Caco-2 (cell line): ENCODE data around the gene RRBP1. TPM values are rescaled to one million over a fixed set of nuclear protein-coding genes. Genes with fewer than 3 reads are reported as not detected.

Experiments used
- BruUV-seq: library from RNA; stranded (reverse); fragments of 400-500 nt; replicated peaks from 2 replicates; lab custom pipeline; 2021; lab: Mats Ljungman, UMichigan
- CTCF ChIA-PET: fragments of 300-600 bp; sonication (Branson Sonifier 250); formaldehyde crosslinking; loops from one replicate; lab custom pipeline; 2022; ENCODE audit warnings: antibody characterized with exemption; lab: Charles Lee
- POLR2A ChIA-PET: fragments of 300-600 bp; sonication (Branson Sonifier 250); formaldehyde crosslinking; loops from one replicate; lab custom pipeline; 2022; ENCODE audit warnings: antibody characterized with exemption; lab: Charles Lee
- DNase-seq, 2 experiments: peaks; one replicate each; pipeline versions ENCODE4 v3.0.0 to v3.0.0-alpha.2; 2020 to 2022
- H3K27me3 ChIP-seq: replicated peaks from 2 replicates; pipeline ENCODE4 v1.6.0; 2011; ENCODE audit warnings: low read length; ENCODE audit not compliant: control insufficient read depth, insufficient read depth
- H3K36me3 ChIP-seq: 2 replicates; pipeline ENCODE4 v1.5.1; 2011; ENCODE audit warnings: low read length; ENCODE audit not compliant: control insufficient read depth, insufficient read depth
- H3K4me1 ChIP-seq: fragments of 250-450 bp; sonication (Bioruptor Pico); 2 replicates; pipeline ENCODE4 v1.5.1; 2020; ENCODE audit warnings: mild to moderate bottlenecking
- H3K4me3 ChIP-seq: 2 replicates; pipeline ENCODE4 v1.5.1; 2011; ENCODE audit warnings: low read depth, mild to moderate bottlenecking, control low read depth, low read length
- H3K9me3 ChIP-seq: fragments of 250-450 bp; sonication (Bioruptor Pico); 2 replicates; pipeline ENCODE4 v1.5.1; 2020; ENCODE audit warnings: mild to moderate bottlenecking, moderate library complexity
- H3K27ac Mint-ChIP-seq: one replicate; pipeline ENCODE4 v1.8.0; 2022; ENCODE audit warnings: mixed read lengths; ENCODE audit not compliant: unreplicated experiment
- H3K27me3 Mint-ChIP-seq: one replicate; pipeline ENCODE4 v1.8.0; 2022; ENCODE audit warnings: mixed read lengths; ENCODE audit not compliant: insufficient read depth, unreplicated experiment
- H3K36me3 Mint-ChIP-seq: one replicate; pipeline ENCODE4 v1.8.0; 2022; ENCODE audit warnings: mild to moderate bottlenecking, mixed read lengths; ENCODE audit not compliant: insufficient read depth, unreplicated experiment
- H3K4me1 Mint-ChIP-seq: one replicate; pipeline ENCODE4 v1.8.0; 2022; ENCODE audit warnings: low read depth, mixed read lengths; ENCODE audit not compliant: unreplicated experiment
- H3K4me3 Mint-ChIP-seq: one replicate; pipeline ENCODE4 v1.8.0; 2022; ENCODE audit warnings: mild to moderate bottlenecking, moderate library complexity, mixed read lengths; ENCODE audit not compliant: unreplicated experiment
- H3K9me3 Mint-ChIP-seq: one replicate; pipeline ENCODE4 v1.8.0; 2022; ENCODE audit warnings: mixed read lengths; ENCODE audit not compliant: unreplicated experiment
- CTCF ChIP-seq, 2 experiments: fragments of 200-600 bp in 1 of 2; IDR thresholded peaks; 1 replicate in 1 of 2; 2 replicates in 1 of 2; pipeline versions ENCODE4 v1.5.1 to v1.8.0; 2011 to 2022; ENCODE audit warnings: antibody characterized with exemption in 1 of 2, control low read depth in 1 of 2, inconsistent platforms in 1 of 2, low read depth in 1 of 2, low read length in 1 of 2, mild to moderate bottlenecking in 1 of 2, moderate library complexity in 1 of 2; ENCODE audit not compliant: insufficient read depth in 1 of 2, severe bottlenecking in 1 of 2, unreplicated experiment in 1 of 2
- intact Hi-C: fragments of 100-400 bp; cut with micrococcal nuclease; formaldehyde crosslinking; loops from one replicate; pipeline ENCODE4 v1.10.0; 2022; ENCODE audit not compliant: unreplicated experiment
- total RNA-seq: library from RNA; stranded (reverse); gene quantifications from 2 replicates; pipeline ENCODE4 v1.2.3, GENCODE V29; 2022

Gene RRBP1
- total RNA-seq, 1 experiment from 2014 or later: 758 TPM

- Mint-ChIP-seq H3K36me3 (peaks cover 36% of the 10 kb centered on the region), H3K9me3 (no peaks in the 10 kb centered on the region), H3K4me1 (peaks cover 43% of the 10 kb centered on the region), H3K27ac (peak overlapping the region; percentile 20), H3K27me3 (no peaks in the 10 kb centered on the region), H3K4me3 (no peak overlapping the region)
- H3K4me1 ChIP-seq: peaks cover 43% of the 10 kb centered on the region
- H3K4me3 ChIP-seq: no peak overlapping the region
- no peak for TF ChIP-seq CTCF (IDR thresholded peaks at IDR 0.05; ENCODE audit: insufficient read depth in 1 of 2, low read depth in 1 of 2, low read length in 1 of 2, severe bottlenecking in 1 of 2, unreplicated experiment in 1 of 2)
- ChIA-PET CTCF (interaction anchor here (1.1 to 1.5 kb wide), 4 partner anchors 11 to 57 kb away, joined by 3 to 13 read pairs (median 6); partner anchors contain the start of gene DSTN), POLR2A (interaction anchor here (0.6 to 2.8 kb wide), 3 partner anchors 11 to 60 kb away, joined by 3 to 30 read pairs (median 4); partner anchors contain the start of gene DSTN)
- DNase-seq: no peak
- intact Hi-C loops: loop anchor here (1.0 to 2.0 kb wide), 3 partner anchors 11 to 25 kb away; no protein-coding TSS in a partner anchor
- peaks cover 4% of the 10 kb centered on the region for H3K36me3 ChIP-seq
- TSS peak; percentile 50 for BruUV-seq
- H3K9me3 ChIP-seq: no peaks in the 10 kb centered on the region
- H3K27me3 ChIP-seq: no peaks in the 10 kb centered on the region
Observed at GRCh38 chr20:17593902-17594301, 88.1 kb downstream of the RRBP1 start.

- Mint-ChIP-seq H3K4me3 (no peak overlapping the region), H3K27ac (no peak overlapping the region), H3K27me3 (no peaks in the 10 kb centered on the region), H3K9me3 (no peaks in the 10 kb centered on the region), H3K4me1 (peaks cover 31% of the 10 kb centered on the region), H3K36me3 (peaks cover 28% of the 10 kb centered on the region)
- ChIA-PET POLR2A (interaction anchor here (1.2 kb wide), 1 partner anchor 20 kb away, joined by 3 read pairs; the partner anchor contains the start of gene DSTN), CTCF (interaction anchor here (0.7 to 1.2 kb wide), 3 partner anchors 17 to 54 kb away, joined by 4 read pairs; partner anchors contain the start of gene DSTN)
- peaks cover 34% of the 10 kb centered on the region for H3K4me1 ChIP-seq
- DNase-seq: no peak
- H3K9me3 ChIP-seq: no peaks in the 10 kb centered on the region
- no peak overlapping the region for H3K4me3 ChIP-seq
- peaks cover 5% of the 10 kb centered on the region for H3K36me3 ChIP-seq
- H3K27me3 ChIP-seq: no peaks in the 10 kb centered on the region
- TF ChIP-seq CTCF (IDR thresholded peaks at IDR 0.05; ENCODE audit: insufficient read depth in 1 of 2, low read depth in 1 of 2, low read length in 1 of 2, severe bottlenecking in 1 of 2, unreplicated experiment in 1 of 2): no peak
- intact Hi-C loops: no loop called here
- BruUV-seq: no TSS peak
Observed at GRCh38 chr20:17590245-17590644, 91.8 kb downstream of the RRBP1 start.

- intact Hi-C loops: no loop called here
- Mint-ChIP-seq H3K9me3 (no peaks in the 10 kb centered on the region), H3K27ac (no peak overlapping the region), H3K27me3 (no peaks in the 10 kb centered on the region), H3K4me1 (peaks cover 27% of the 10 kb centered on the region), H3K36me3 (peaks cover 22% of the 10 kb centered on the region), H3K4me3 (no peak overlapping the region)
- H3K4me1 ChIP-seq: peaks cover 30% of the 10 kb centered on the region
- no peaks in the 10 kb centered on the region for H3K27me3 ChIP-seq
- ChIA-PET POLR2A (interaction anchor here (1.2 kb wide), 1 partner anchor 19 kb away, joined by 3 read pairs; the partner anchor contains the start of gene DSTN), CTCF (no interaction called here)
- no peak for DNase-seq
- no peak for TF ChIP-seq CTCF (IDR thresholded peaks at IDR 0.05; ENCODE audit: insufficient read depth in 1 of 2, low read depth in 1 of 2, low read length in 1 of 2, severe bottlenecking in 1 of 2, unreplicated experiment in 1 of 2)
- no peaks in the 10 kb centered on the region for H3K9me3 ChIP-seq
- peaks cover 5% of the 10 kb centered on the region for H3K36me3 ChIP-seq
- H3K4me3 ChIP-seq: no peak overlapping the region
- no TSS peak for BruUV-seq
Observed at GRCh38 chr20:17589161-17589834, 92.7 kb downstream of the RRBP1 start.
